ENCODE results near the gene HAUS1.

DNA sequence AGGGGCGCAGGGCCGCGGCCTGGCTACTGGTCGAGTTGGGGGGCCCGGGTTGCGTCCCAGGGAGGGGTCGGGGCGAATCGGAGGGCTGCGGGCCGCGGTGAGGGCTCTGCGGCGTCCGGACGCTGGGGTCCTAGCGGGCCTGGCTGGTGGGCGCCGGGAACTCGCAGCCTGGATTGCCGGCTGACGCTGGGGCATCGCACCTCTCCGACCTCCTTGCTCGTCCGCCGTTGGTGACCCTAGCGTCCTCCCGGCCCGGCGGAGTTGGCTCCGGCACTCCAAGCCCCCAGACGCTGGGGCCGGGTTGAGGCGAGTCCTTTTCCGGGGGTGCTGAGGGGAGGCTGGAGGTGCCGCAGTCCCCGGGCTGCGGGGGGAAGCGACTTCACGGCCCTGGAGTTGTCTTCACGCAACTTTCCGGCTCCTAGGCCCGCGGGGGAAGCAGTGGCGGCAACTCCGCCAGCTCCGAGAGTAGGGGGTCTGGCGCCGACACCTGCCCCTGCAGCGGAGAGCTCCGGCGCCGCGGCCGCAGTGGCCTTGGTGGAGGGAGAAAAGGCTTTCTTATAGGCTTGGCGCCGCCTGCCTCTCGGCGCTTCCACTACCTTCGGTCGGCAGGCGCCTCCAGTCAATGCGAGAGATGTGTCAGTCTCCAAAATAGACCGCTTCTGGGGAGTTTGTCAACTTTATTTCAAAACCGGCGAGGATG is 70.3 kb downstream of the HAUS1 start:
- TF ChIP-seq, protein P1, sequence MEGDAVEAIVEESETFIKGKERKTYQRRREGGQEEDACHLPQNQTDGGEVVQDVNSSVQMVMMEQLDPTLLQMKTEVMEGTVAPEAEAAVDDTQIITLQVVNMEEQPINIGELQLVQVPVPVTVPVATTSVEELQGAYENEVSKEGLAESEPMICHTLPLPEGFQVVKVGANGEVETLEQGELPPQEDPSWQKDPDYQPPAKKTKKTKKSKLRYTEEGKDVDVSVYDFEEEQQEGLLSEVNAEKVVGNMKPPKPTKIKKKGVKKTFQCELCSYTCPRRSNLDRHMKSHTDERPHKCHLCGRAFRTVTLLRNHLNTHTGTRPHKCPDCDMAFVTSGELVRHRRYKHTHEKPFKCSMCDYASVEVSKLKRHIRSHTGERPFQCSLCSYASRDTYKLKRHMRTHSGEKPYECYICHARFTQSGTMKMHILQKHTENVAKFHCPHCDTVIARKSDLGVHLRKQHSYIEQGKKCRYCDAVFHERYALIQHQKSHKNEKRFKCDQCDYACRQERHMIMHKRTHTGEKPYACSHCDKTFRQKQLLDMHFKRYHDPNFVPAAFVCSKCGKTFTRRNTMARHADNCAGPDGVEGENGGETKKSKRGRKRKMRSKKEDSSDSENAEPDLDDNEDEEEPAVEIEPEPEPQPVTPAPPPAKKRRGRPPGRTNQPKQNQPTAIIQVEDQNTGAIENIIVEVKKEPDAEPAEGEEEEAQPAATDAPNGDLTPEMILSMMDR (IDR thresholded peaks at IDR 0.05) = no peak
- TF ChIP-seq POLR2A (IDR thresholded peaks at IDR 0.05) (no peak), EP300 (IDR thresholded peaks at IDR 0.05) (no peak)

Measured in ovary (tissue), 3 donors.